Trophoblast cell (in vitro differentiated cells and primary cell): Measurements from ENCODE around the gene RGS1.

ENCODE experiments used
- DNase-seq, 2 donors: peaks; one replicate each; pipeline ENCODE4 v3.0.0-alpha.2; 2016
- H2AFZ ChIP-seq: 2 replicates; pipeline ENCODE4 v1.6.1; 2013; ENCODE audit warnings: low read length, moderate library complexity, mild to moderate bottlenecking; ENCODE audit not compliant: insufficient read depth, poor library complexity
- H2AK5ac ChIP-seq: 2 replicates; pipeline ENCODE4 v1.6.1; 2013; ENCODE audit warnings: mild to moderate bottlenecking, low read length
- H2BK120ac ChIP-seq: 2 replicates; pipeline ENCODE4 v1.6.1; 2013; ENCODE audit warnings: low read length, mild to moderate bottlenecking, moderate library complexity; ENCODE audit not compliant: insufficient read depth, poor library complexity
- H2BK12ac ChIP-seq: 2 replicates; pipeline ENCODE4 v1.6.1; 2013; ENCODE audit warnings: mild to moderate bottlenecking, low read length, moderate library complexity
- H2BK5ac ChIP-seq: 2 replicates; pipeline ENCODE4 v1.6.1; 2013; ENCODE audit warnings: low read length, low read depth, moderate library complexity, mild to moderate bottlenecking; ENCODE audit not compliant: poor library complexity
- H3K14ac ChIP-seq: 2 replicates; pipeline ENCODE4 v1.6.1; 2013; ENCODE audit warnings: mild to moderate bottlenecking, low read length
- H3K18ac ChIP-seq: 2 replicates; pipeline ENCODE4 v1.6.1; 2013; ENCODE audit warnings: mild to moderate bottlenecking, low read length
- H3K23ac ChIP-seq: 2 replicates; pipeline ENCODE4 v1.6.1; 2013; ENCODE audit warnings: low read length
- H3K27ac ChIP-seq: 2 replicates; pipeline ENCODE4 v1.5.1; 2013; ENCODE audit warnings: low read depth, mild to moderate bottlenecking, inconsistent platforms, low read length, moderate library complexity
- H3K27me3 ChIP-seq: 2 replicates; pipeline ENCODE4 v1.6.1; 2013; ENCODE audit warnings: inconsistent platforms, mild to moderate bottlenecking, low read length, moderate library complexity; ENCODE audit not compliant: insufficient read depth
- H3K36me3 ChIP-seq, 2 experiments: 1 replicate in 1 of 2; 2 replicates in 1 of 2; pipeline ENCODE4 v1.6.1; 2013; ENCODE audit warnings: low read length in 2 of 2, mild to moderate bottlenecking in 2 of 2, moderate library complexity in 1 of 2; ENCODE audit not compliant: insufficient read depth in 2 of 2, control insufficient read depth in 1 of 2
- H3K4ac ChIP-seq: 2 replicates; pipeline ENCODE4 v1.6.1; 2013; ENCODE audit warnings: low read depth, mild to moderate bottlenecking, low read length, moderate library complexity
- H3K4me1 ChIP-seq, 2 experiments: 1 replicate in 1 of 2; 2 replicates in 1 of 2; pipeline ENCODE4 v1.6.1; 2013; ENCODE audit warnings: low read length in 2 of 2, mild to moderate bottlenecking in 2 of 2, moderate library complexity in 1 of 2; ENCODE audit not compliant: insufficient read depth in 2 of 2, control insufficient read depth in 1 of 2
- H3K4me2 ChIP-seq: 2 replicates; pipeline ENCODE4 v1.6.1; 2013; ENCODE audit warnings: inconsistent platforms, mild to moderate bottlenecking, low read length, moderate library complexity
- H3K4me3 ChIP-seq: 2 replicates; pipeline ENCODE4 v1.5.1; 2013; ENCODE audit warnings: mild to moderate bottlenecking, low read depth, low read length, inconsistent platforms
- H3K79me1 ChIP-seq: one replicate; pipeline ENCODE4 v1.6.1; 2013; ENCODE audit warnings: low read length
- H3K79me2 ChIP-seq: 2 replicates; pipeline ENCODE4 v1.6.1; 2013; ENCODE audit warnings: low read length, mild to moderate bottlenecking; ENCODE audit not compliant: control insufficient read depth, insufficient read depth, poor library complexity
- H3K9ac ChIP-seq: 2 replicates; pipeline ENCODE4 v1.6.1; 2013; ENCODE audit warnings: mild to moderate bottlenecking, low read length
- H3K9me3 ChIP-seq: 2 replicates; pipeline ENCODE4 v1.6.1; 2013; ENCODE audit warnings: low read depth, mild to moderate bottlenecking, control low read depth, inconsistent platforms, low read length; ENCODE audit not compliant: insufficient read depth
- H4K12ac ChIP-seq: 2 replicates; pipeline ENCODE4 v1.6.1; 2013; ENCODE audit warnings: low read depth, mild to moderate bottlenecking, low read length, moderate library complexity
- H4K8ac ChIP-seq: 2 replicates; pipeline ENCODE4 v1.6.1; 2013; ENCODE audit warnings: low read depth, mild to moderate bottlenecking, low read length, moderate library complexity
- H4K91ac ChIP-seq: one replicate; pipeline ENCODE4 v1.6.1; 2013; ENCODE audit warnings: low read depth, mild to moderate bottlenecking, low read length, moderate library complexity
- WGBS: extraction: QIAGEN DNeasy Blood & Tissue Kit; methylation state at CpG from one replicate; pipeline ENCODE4 v1.1.7; 2013; ENCODE audit warnings: missing lambda C conversion rate; ENCODE audit not compliant: insufficient read length, insufficient coverage; ENCODE audit errors: extremely low coverage; 5-methylcytosine and 5-hydroxymethylcytosine counted together

RGS1 gene

GRCh38 chr1:192592981-192593708, 17.6 kb downstream of the RGS1 start:
- no peak overlapping the region for H3K4me3 ChIP-seq
- H3K4me2 ChIP-seq, result no peak overlapping the region
- H3K14ac ChIP-seq, result no peak overlapping the region
- H2AK5ac ChIP-seq, result no peak overlapping the region
- no CpG with 5 or more reads among the region's 2 CpGs for WGBS
- no peak overlapping the region for H2BK5ac ChIP-seq
- H3K79me1 ChIP-seq, result no peaks in the 10 kb centered on the region
- no peaks in the 10 kb centered on the region for H3K79me2 ChIP-seq
- H3K36me3 ChIP-seq, result no peaks in the 10 kb centered on the region
- no peaks in the 10 kb centered on the region for H3K4me1 ChIP-seq
- no peak overlapping the region for H3K4ac ChIP-seq
- no peak overlapping the region for H4K12ac ChIP-seq
- no peak overlapping the region for H2AFZ ChIP-seq
- no peaks in the 10 kb centered on the region for H3K9me3 ChIP-seq
- H2BK120ac ChIP-seq, result no peak overlapping the region
- DNase-seq, result no peak
- no peak overlapping the region for H2BK12ac ChIP-seq
- no peaks in the 10 kb centered on the region for H3K27me3 ChIP-seq
- no peak overlapping the region for H3K9ac ChIP-seq
- no peak overlapping the region for H3K23ac ChIP-seq
- H3K18ac ChIP-seq, result no peak overlapping the region
- H4K91ac ChIP-seq, result no peak overlapping the region
- H3K27ac ChIP-seq, result no peak overlapping the region
- H4K8ac ChIP-seq, result no peak overlapping the region

GRCh38 chr1:192595299-192595698, 19.7 kb downstream of the RGS1 start:
- Histone ChIP-seq H3K4me1 (no peaks in the 10 kb centered on the region), H3K4ac (no peak overlapping the region), H3K9ac (no peak overlapping the region), H3K36me3 (no peaks in the 10 kb centered on the region), H3K79me2 (no peaks in the 10 kb centered on the region), H3K27me3 (no peaks in the 10 kb centered on the region), H3K23ac (no peak overlapping the region), H3K79me1 (no peaks in the 10 kb centered on the region), H2BK12ac (no peak overlapping the region), H3K27ac (no peak overlapping the region), H3K4me2 (no peak overlapping the region), H3K18ac (no peak overlapping the region), H4K8ac (no peak overlapping the region), H3K4me3 (no peak overlapping the region), H2BK5ac (no peak overlapping the region), H3K9me3 (no peaks in the 10 kb centered on the region), H2BK120ac (no peak overlapping the region), H3K14ac (no peak overlapping the region), H4K12ac (no peak overlapping the region), H4K91ac (no peak overlapping the region), H2AFZ (no peak overlapping the region), H2AK5ac (no peak overlapping the region)
- no CpG with 5 or more reads among the region's 3 CpGs for WGBS
- DNase-seq, result no peak

- Histone ChIP-seq H3K27ac (no peak overlapping the region), H3K79me1 (no peaks in the 10 kb centered on the region), H2BK120ac (no peak overlapping the region), H3K79me2 (no peaks in the 10 kb centered on the region), H4K12ac (no peak overlapping the region), H2AK5ac (no peak overlapping the region), H3K36me3 (no peaks in the 10 kb centered on the region), H3K4ac (no peak overlapping the region), H3K4me2 (no peak overlapping the region), H3K27me3 (no peaks in the 10 kb centered on the region), H4K8ac (no peak overlapping the region), H2BK12ac (no peak overlapping the region), H3K14ac (no peak overlapping the region), H3K9ac (no peak overlapping the region), H3K18ac (no peak overlapping the region), H3K23ac (no peak overlapping the region), H3K4me1 (no peaks in the 10 kb centered on the region), H3K4me3 (no peak overlapping the region), H2AFZ (no peak overlapping the region), H2BK5ac (no peak overlapping the region), H3K9me3 (no peaks in the 10 kb centered on the region), H4K91ac (no peak overlapping the region)
- no peak for DNase-seq
- no CpG with 5 or more reads among the region's 3 CpGs for WGBS
These were observed 23.0 kb downstream of the RGS1 start for GRCh38 chr1:192598589-192598988.

- Histone ChIP-seq H2BK12ac (no peak overlapping the region), H2AFZ (no peak overlapping the region), H3K79me2 (no peaks in the 10 kb centered on the region), H3K4ac (no peak overlapping the region), H3K23ac (no peak overlapping the region), H3K27me3 (no peaks in the 10 kb centered on the region), H3K27ac (no peak overlapping the region), H2BK120ac (no peak overlapping the region), H3K4me2 (no peak overlapping the region), H4K8ac (no peak overlapping the region), H4K12ac (no peak overlapping the region), H3K9me3 (no peaks in the 10 kb centered on the region), H4K91ac (no peak overlapping the region), H2AK5ac (no peak overlapping the region), H3K36me3 (no peaks in the 10 kb centered on the region), H3K18ac (no peak overlapping the region), H3K4me3 (no peak overlapping the region), H3K79me1 (no peaks in the 10 kb centered on the region), H3K4me1 (no peaks in the 10 kb centered on the region), H3K14ac (no peak overlapping the region), H2BK5ac (no peak overlapping the region), H3K9ac (no peak overlapping the region)
- WGBS, result no CpG with 5 or more reads among the region's 1 CpG
- DNase-seq, result no peak
These were observed 24.7 kb downstream of the RGS1 start for GRCh38 chr1:192600275-192600674.
